WTC11 (cell line): ENCODE data around the gene TSPAN9.

ENCODE experiments used
- CREB1 ChIP-seq: sonication (generic); formaldehyde crosslinking; IDR thresholded peaks from 2 replicates; pipeline ENCODE4 v1.8.0; 2023; ENCODE audit warnings: mild to moderate bottlenecking, missing genetic modification reagents
- CREM ChIP-seq: sonication (generic); formaldehyde crosslinking; IDR thresholded peaks from 2 replicates; pipeline ENCODE4 v1.8.1; 2022; ENCODE audit warnings: mild to moderate bottlenecking, missing genetic modification reagents, moderate library complexity
- FOXJ3 ChIP-seq: sonication (generic); formaldehyde crosslinking; IDR thresholded peaks from 2 replicates; pipeline ENCODE4 v1.9.0; 2021; ENCODE audit warnings: missing genetic modification reagents, mild to moderate bottlenecking, borderline replicate concordance
- RELA ChIP-seq: sonication (generic); formaldehyde crosslinking; IDR thresholded peaks from 2 replicates; pipeline ENCODE4 v1.8.1; 2022; ENCODE audit warnings: missing genetic modification reagents, mild to moderate bottlenecking, borderline replicate concordance
- SMAD3 ChIP-seq: sonication (generic); formaldehyde crosslinking; IDR thresholded peaks from 2 replicates; pipeline ENCODE4 v1.8.0; 2022; ENCODE audit warnings: missing genetic modification reagents, mild to moderate bottlenecking, borderline replicate concordance
- SP1 ChIP-seq: sonication (generic); formaldehyde crosslinking; conservative IDR thresholded peaks from 2 replicates; pipeline ENCODE4 v1.8.1; 2022; ENCODE audit warnings: missing genetic modification reagents
- TEAD4 ChIP-seq: sonication (generic); formaldehyde crosslinking; IDR thresholded peaks from 2 replicates; pipeline ENCODE4 v1.8.0; 2022; ENCODE audit warnings: mild to moderate bottlenecking, missing genetic modification reagents
- ZNF396 ChIP-seq: fragments of 250-450 bp; sonication (Bioruptor Pico); IDR thresholded peaks from 2 replicates; pipeline ENCODE4 v1.8.0; 2021; ENCODE audit warnings: mild to moderate bottlenecking, moderate library complexity, borderline replicate concordance
- TF ChIP-seq, protein P1 (sequence below): sonication (generic); formaldehyde crosslinking; conservative IDR thresholded peaks from 2 replicates; pipeline ENCODE4 v1.8.1; 2022; ENCODE audit warnings: mild to moderate bottlenecking, missing genetic modification reagents
- TF ChIP-seq, protein P2 (sequence below): fragments of 200-600 bp; IDR thresholded peaks from 2 replicates; pipeline ENCODE4 v1.8.0; 2022; ENCODE audit warnings: antibody characterized with exemption
- TF ChIP-seq, protein P3 (sequence below): fragments of 250-450 bp; sonication (Bioruptor Pico); IDR thresholded peaks from 2 replicates; pipeline ENCODE4 v2.1.2; 2022; ENCODE audit warnings: mild to moderate bottlenecking, moderate library complexity
- TF ChIP-seq, protein P4 (sequence below): sonication (generic); formaldehyde crosslinking; IDR thresholded peaks from 2 replicates; pipeline ENCODE4 v1.8.1; 2023; ENCODE audit warnings: mild to moderate bottlenecking, missing genetic modification reagents

DNA sequence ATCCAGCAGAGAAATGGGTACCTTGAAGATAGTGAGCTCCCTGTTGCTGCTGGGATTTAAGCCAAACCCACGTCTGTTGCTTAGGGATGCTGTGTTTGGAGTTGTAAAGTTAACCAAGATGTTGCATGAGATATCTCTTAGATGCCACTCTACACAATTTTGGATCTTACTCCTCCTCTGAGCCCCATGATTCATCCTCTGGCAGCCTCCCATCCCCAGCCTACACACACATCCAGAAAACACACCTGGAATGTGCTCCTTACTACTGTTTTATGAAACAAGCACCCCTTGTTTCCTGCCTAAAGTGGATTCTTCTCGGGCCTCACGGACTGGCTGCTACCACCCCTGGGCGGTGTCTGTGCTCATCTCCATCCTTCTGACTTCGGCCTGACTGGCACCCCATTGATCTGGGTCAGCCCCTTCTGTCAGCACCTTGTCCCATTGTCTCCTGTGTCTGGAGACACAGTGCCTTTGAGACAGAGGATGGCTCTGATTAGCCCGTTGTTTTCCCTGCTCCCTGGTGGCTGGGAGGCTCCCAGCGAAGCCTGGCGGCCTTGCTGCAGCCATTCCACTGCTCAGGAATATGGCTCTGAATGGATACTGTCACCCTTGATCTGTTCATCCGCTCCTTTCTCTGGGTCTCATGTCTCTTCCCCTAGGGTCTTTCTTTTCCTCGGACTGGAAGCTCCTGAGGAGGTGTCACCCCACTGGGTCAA lies 24.3 kb downstream of the TSPAN9 start:
- TF ChIP-seq CREB1 = no peak
- no peak for TF ChIP-seq SMAD3 (CRISPR knock-in tag)
- TF ChIP-seq, protein P1, sequence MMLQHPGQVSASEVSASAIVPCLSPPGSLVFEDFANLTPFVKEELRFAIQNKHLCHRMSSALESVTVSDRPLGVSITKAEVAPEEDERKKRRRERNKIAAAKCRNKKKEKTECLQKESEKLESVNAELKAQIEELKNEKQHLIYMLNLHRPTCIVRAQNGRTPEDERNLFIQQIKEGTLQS = no peak
- TF ChIP-seq, protein P2, sequence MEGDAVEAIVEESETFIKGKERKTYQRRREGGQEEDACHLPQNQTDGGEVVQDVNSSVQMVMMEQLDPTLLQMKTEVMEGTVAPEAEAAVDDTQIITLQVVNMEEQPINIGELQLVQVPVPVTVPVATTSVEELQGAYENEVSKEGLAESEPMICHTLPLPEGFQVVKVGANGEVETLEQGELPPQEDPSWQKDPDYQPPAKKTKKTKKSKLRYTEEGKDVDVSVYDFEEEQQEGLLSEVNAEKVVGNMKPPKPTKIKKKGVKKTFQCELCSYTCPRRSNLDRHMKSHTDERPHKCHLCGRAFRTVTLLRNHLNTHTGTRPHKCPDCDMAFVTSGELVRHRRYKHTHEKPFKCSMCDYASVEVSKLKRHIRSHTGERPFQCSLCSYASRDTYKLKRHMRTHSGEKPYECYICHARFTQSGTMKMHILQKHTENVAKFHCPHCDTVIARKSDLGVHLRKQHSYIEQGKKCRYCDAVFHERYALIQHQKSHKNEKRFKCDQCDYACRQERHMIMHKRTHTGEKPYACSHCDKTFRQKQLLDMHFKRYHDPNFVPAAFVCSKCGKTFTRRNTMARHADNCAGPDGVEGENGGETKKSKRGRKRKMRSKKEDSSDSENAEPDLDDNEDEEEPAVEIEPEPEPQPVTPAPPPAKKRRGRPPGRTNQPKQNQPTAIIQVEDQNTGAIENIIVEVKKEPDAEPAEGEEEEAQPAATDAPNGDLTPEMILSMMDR = no peak
- TF ChIP-seq ZNF396 (CRISPR knock-in tag) = no peak
- no peak for TF ChIP-seq TEAD4 (CRISPR knock-in tag)
- TF ChIP-seq FOXJ3 = no peak
- TF ChIP-seq RELA (CRISPR knock-in tag) = no peak
- TF ChIP-seq, protein P3, sequence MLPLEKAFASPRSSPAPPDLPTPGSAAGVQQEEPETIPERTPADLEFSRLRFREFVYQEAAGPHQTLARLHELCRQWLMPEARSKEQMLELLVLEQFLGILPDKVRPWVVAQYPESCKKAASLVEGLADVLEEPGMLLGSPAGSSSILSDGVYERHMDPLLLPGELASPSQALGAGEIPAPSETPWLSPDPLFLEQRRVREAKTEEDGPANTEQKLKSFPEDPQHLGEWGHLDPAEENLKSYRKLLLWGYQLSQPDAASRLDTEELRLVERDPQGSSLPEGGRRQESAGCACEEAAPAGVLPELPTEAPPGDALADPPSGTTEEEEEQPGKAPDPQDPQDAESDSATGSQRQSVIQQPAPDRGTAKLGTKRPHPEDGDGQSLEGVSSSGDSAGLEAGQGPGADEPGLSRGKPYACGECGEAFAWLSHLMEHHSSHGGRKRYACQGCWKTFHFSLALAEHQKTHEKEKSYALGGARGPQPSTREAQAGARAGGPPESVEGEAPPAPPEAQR (CRISPR knock-in tag) = no peak
- TF ChIP-seq SP1 (CRISPR knock-in tag) = no peak
- TF ChIP-seq, protein P4, sequence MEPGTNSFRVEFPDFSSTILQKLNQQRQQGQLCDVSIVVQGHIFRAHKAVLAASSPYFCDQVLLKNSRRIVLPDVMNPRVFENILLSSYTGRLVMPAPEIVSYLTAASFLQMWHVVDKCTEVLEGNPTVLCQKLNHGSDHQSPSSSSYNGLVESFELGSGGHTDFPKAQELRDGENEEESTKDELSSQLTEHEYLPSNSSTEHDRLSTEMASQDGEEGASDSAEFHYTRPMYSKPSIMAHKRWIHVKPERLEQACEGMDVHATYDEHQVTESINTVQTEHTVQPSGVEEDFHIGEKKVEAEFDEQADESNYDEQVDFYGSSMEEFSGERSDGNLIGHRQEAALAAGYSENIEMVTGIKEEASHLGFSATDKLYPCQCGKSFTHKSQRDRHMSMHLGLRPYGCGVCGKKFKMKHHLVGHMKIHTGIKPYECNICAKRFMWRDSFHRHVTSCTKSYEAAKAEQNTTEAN (CRISPR knock-in tag) = no peak
- no peak for TF ChIP-seq CREM (CRISPR knock-in tag)
